ENCODE results near the gene TTYH3. TPM values are rescaled to one million over a fixed set of nuclear protein-coding genes. Genes with fewer than 3 reads are reported as not detected.

TTYH3 gene
- total RNA-seq, 1 experiment from 2014 or later = 122 TPM

DNA sequence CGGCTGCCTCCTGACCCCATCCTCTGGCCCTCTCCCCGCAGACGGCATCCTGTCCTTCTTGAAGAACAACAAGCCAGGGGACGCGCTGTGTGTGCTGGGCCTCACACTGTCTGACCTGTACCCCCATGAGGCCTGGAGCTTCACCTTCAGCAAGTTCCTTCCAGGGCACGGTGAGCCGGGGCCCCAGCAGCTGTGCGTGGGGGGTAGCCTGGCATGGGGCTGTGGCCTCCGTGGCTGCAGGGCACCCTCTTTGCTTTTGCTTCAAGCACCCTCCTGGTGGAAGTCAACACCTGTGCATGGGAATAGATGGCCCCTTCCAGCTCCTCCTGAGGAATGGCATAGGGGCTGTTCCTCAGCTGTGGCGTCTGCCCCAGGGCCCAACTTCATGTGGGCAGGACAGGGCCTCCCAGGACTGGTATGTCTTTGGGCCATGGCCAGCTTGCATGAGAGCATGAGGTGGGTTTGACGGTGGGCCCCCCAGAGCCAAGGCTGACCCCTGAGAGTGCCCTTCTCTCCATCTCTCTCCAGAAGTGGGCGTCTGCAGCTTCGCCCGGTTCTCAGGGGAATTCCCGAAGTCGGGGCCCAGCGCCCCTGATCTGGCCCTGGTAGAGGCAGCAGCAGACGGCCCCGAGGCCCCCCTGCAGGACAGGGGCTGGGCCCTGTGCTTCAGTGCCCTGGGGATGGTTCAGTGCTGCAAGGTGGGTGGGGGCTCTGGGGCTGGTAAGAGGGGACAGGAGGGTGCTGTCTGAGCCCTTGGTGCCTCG lies 76.9 kb downstream of the TTYH3 start:
- H3K4me1 Mint-ChIP-seq = peaks cover 17 to 20% of the 10 kb centered on the region in 2 experiments
- no peak for DNase-seq
- H3K4ac ChIP-seq (ENCODE audit: low read depth, low read length) = no peak overlapping the region

More for the DNA sequence above, 76.9 kb downstream of the TTYH3 start:
- Mint-ChIP-seq H3K9me3 (no peaks in the 10 kb centered on the region; a peak in 1 of 5 replicates), H3K27me3 (ENCODE audit: low read depth) (peaks cover 1% of the 10 kb centered on the region), H3K27ac (no peak overlapping the region), H3K36me3 (ENCODE audit: insufficient read depth in 1 of 3, low read depth in 3 of 3) (peaks cover 3 to 7% (median 5%) of the 10 kb centered on the region in 3 experiments; a peak in 5 of 7 replicates), H3K4me3 (no peak overlapping the region)
- H3K79me2 ChIP-seq (ENCODE audit: insufficient read depth, low read length) = no peaks in the 10 kb centered on the region
- H2AFZ ChIP-seq (ENCODE audit: low read length) = no peak overlapping the region
- no peaks in the 10 kb centered on the region for H4K20me1 ChIP-seq (ENCODE audit: control insufficient read depth, insufficient read depth, insufficient read length)
- WGBS (ENCODE audit: extremely low coverage, insufficient read length, low lambda C conversion rate) = no CpG with 5 or more reads among the region's 20 CpGs
- H3K9ac ChIP-seq (ENCODE audit: extremely low read depth, insufficient read length, low read length) = no peak overlapping the region
- H3K56ac ChIP-seq (ENCODE audit: insufficient read length, low read depth, low read length) = no peak overlapping the region
- no peak overlapping the region for H2BK120ac ChIP-seq (ENCODE audit: low read depth, low read length, poor library complexity, severe bottlenecking)
- H3K4me1 ChIP-seq (ENCODE audit: insufficient read depth, low read length) = no peaks in the 10 kb centered on the region
- no peak overlapping the region for H3K23ac ChIP-seq (ENCODE audit: insufficient read length, low read depth, low read length)
- H2BK15ac ChIP-seq (ENCODE audit: low read depth, low read length) = no peak overlapping the region
- TF ChIP-seq CTCF (conservative IDR thresholded peaks at IDR 0.05) = no peak
- H4K91ac ChIP-seq (ENCODE audit: insufficient read length, low read depth, low read length) = no peak overlapping the region
- H3K18ac ChIP-seq (ENCODE audit: insufficient read length, low read depth, low read length) = no peak overlapping the region
- no peak overlapping the region for H4K5ac ChIP-seq (ENCODE audit: insufficient read length, low read depth, low read length)
- H2BK12ac ChIP-seq (ENCODE audit: insufficient read length, low read depth, low read length) = no peak overlapping the region
- H3K14ac ChIP-seq (ENCODE audit: insufficient read depth, low read length) = no peak overlapping the region; the same call in 1 of the 2 replicates
- no peaks in the 10 kb centered on the region for H3K79me1 ChIP-seq (ENCODE audit: insufficient read depth, low read depth, low read length, poor library complexity, severe bottlenecking)
- no peaks in the 10 kb centered on the region for H3K27me3 ChIP-seq (ENCODE audit: insufficient read depth, low read length)
- no peak overlapping the region for H2AK5ac ChIP-seq (ENCODE audit: insufficient read length, low read length)
- H4K8ac ChIP-seq (replicated peaks; ENCODE audit: insufficient read length, low read depth, low read length) = no peak overlapping the region
- no peak overlapping the region for H3K27ac ChIP-seq (ENCODE audit: insufficient read length, low read depth, low read length)
- H2BK5ac ChIP-seq (ENCODE audit: insufficient read length, low read length) = no peak overlapping the region
- H3K9me3 ChIP-seq (ENCODE audit: control insufficient read depth, low read depth, low read length) = no peaks in the 10 kb centered on the region
- no peak overlapping the region for H3T11ph ChIP-seq (ENCODE audit: low read length)
- H3K4me2 ChIP-seq (ENCODE audit: insufficient read depth, insufficient read length, low read length) = no peak overlapping the region
- H2BK20ac ChIP-seq (ENCODE audit: low read depth, low read length, poor library complexity, severe bottlenecking) = no peak overlapping the region
- no peaks in the 10 kb centered on the region for H3K23me2 ChIP-seq (ENCODE audit: insufficient read length, low read depth, low read length, poor library complexity, severe bottlenecking)
